HG02642 (cell line): ENCODE measurements around the gene HACD2.

Source experiments
- ATAC-seq: cut with Tn5 transposase; IDR thresholded peaks from one replicate; pipeline ENCODE4 v1.9.1; 2021; ENCODE audit warnings: mild to moderate bottlenecking; ENCODE audit not compliant: unreplicated experiment, poor library complexity

Gene HACD2

DNA sequence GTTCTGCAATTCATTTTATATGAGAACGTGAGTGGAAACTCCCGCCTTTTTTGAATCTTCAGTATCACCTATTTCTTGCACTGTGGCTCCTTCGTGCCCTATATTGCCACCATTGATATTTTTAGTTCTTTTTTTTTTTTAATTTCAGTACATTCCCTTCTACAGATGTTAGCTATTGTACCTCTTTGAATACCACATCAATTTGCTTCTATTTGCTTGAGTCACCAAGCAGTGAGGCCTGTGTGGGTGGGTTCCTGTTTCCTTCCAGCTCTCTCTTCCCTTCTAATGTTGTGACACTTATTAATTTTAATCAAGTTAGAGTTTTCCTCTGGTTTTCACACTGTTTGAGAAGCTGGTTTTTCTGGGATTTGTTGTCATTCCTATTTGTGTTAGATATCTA, 8.7 kb downstream of the HACD2 start:
- no peak for ATAC-seq

DNA sequence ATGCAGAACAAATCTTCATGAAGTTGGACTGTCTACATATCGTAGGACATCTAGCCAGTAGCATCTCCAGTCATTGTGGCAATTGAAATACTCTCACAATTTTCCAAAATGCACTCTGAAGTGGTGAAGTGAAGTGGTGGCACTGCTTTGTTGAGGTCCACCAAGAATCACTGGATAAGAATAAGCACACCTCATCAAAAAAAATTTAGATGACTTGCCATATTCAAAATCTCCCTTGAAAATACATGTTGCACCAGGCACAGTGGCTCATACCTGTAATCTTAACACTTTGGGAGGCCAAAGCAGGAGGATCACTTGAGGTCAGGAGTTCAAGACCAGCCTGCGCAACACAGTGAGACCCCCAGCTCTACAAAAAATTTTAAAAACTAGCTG, 12.9 kb downstream of the HACD2 start:
- ATAC-seq: no peak

DNA sequence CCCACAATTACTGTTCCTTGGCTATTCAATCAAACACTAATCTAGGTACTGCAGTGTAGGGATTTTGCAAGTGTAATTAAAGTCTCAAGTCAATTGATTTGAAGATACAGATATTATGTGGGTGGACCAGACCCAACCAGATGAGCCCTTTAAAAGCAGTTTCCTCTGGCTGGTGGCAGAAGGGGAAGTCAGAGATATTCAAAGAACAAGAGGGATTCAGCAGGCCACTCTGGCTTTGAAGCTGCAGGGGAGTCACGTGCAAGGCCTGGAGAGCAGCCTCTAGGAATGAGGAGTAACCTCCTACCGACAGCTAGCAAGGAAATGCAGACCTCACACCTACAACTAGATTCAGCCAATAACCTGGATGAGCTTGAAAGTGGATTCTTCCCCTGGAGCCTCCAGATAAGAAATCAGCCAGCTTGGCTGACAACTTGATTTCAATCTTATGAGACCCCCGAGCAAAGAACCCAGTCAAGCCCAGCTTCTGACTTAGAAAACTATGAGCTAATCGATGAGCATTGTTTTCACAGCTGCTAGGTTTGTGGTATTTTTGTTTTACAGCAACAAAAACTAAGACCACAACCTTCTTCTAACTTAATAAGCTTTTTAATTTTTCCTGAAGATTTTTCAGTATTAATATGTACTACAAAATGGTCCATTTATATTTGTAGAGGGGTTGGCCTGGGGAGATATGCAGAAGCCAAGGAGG, 13.4 kb downstream of the HACD2 start:
- ATAC-seq: no peak

DNA sequence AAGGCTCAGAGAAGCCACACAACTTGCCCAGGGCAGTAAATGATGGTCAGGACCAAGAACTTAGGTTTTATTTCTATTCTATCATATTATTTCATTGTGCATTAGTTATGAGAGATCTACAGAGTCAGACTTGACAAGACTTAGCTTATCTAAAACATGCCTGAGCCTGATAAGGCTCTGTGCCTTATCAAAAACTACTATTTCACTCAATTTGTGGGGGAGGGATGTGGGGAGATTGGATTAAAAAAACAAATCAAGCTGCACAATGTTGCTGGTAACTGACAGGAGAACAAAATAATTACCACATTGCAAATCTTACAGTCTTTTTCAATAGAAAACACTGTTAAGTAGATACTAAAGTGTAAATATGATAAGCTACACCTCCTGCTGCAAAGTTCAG, 16.0 kb downstream of the HACD2 start:
- no peak for ATAC-seq

- ATAC-seq: no peak
Observed at GRCh38 chr3:123568034-123568433, 16.8 kb downstream of the HACD2 start.

DNA sequence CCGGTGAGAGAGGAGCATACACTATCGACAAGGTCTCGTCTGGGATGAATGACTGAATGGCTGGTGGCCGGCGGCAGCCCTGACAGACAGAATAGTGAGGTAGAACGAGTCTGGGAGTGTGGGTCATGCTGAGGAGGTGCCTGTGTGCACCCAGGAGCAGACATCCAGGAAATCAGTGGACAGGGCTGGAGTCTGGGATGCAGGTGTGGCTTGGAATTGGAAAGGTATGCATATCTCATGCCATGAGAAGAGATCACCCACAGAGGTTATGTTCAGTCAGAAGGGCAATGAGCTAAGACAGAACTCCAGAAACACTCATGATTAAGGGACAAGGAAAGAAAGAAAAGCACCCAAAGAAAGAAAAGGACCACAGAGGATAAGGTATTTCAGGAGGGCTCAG, 20.8 kb downstream of the HACD2 start:
- no peak for ATAC-seq

- ATAC-seq: no peak
Observed at GRCh38 chr3:123562547-123562946, 22.3 kb downstream of the HACD2 start.

DNA sequence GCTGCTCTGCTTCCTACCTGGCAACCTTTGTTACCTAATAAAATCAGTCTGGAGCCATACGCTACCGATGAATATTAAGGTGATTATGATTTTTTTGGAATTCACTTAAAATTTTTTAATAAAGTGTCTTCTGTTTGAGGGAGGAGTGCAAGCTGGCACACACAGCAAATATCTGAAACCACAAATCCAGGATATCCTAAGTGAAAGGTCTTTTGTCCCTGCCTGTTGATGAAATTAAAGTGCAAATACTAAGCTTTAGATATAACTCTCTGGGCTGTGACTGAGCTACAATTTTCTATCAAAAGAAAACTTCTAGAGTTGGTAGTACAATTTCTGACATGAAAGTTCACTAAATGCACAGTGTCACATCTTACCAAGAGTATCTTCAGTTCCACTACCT, 23.7 kb downstream of the HACD2 start:
- no peak for ATAC-seq

DNA sequence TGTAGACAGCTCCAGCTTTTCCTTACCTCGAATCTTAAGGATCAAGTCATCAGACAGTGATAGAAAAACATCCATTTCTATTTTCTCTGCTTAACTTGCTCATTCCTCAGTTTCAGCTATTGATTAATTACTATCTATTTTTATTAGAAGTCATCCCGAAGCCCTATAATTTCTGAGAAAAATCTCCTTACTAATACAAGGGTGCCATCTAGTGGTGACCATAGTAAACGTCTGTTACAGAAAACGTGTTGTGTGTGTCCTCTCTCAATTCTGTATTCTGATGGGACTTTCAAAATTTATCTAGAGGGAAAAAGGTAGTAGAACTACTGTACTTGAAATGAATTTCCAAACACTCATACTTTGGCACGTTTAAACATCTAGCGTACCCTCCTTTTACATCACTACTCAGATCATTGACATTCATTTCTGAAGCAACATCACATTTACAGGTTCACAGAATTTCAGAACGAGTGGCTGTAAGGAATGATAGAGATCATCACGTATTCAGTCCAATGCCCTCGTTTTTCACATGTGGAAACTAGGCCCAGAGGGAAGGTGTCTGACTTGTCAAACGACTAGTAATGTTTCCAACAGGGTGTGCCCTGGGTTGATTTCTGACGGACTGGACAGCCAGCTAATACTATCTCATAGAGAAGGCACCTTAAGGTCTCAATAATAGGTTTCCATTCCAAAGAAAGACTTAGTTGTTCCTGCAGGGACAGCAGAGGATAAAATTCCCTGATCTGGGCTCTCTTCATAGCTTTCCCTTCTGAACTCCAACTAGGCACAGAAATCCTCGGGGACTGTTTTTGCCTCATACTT, 25.6 kb downstream of the HACD2 start:
- no peak for ATAC-seq

GRCh38 chr3:123553536-123553935, 31.3 kb downstream of the HACD2 start:
- ATAC-seq: no peak

GRCh38 chr3:123552768-123553167, 32.1 kb downstream of the HACD2 start:
- no peak for ATAC-seq

GRCh38 chr3:123552095-123552714, 32.6 kb downstream of the HACD2 start:
- no peak for ATAC-seq

DNA sequence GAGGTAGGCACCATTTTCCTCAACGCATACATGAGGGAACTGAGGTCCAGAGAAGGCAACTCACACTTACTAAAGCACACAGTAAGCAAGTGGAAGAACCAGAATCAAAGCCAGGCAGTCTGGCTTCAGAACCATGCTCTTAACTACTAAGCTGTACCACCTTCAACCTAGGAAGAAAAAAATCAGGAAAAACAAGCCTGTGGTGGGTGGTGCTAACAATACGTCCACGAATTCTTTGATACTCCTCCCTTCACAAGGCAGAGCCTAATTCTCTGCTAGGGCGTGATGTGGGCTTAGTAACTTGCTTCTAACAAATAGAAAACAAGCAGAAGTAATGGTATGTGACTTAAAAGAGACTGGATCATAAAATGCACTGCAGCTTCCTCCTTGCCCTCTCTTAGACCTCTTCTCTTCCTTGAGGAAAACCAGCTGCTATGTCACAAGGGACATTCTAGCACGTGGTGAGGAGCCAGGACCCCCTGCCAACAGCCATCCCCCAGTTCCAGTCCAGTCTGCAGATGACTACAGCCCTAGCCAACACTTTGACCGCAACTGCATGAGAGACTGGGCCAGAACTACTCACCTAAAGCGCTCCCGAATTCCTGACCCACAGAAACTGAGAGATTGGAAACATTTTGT, 36.9 kb downstream of the HACD2 start:
- ATAC-seq: no peak

GRCh38 chr3:123546133-123546755, 38.6 kb downstream of the HACD2 start:
- no peak for ATAC-seq

DNA sequence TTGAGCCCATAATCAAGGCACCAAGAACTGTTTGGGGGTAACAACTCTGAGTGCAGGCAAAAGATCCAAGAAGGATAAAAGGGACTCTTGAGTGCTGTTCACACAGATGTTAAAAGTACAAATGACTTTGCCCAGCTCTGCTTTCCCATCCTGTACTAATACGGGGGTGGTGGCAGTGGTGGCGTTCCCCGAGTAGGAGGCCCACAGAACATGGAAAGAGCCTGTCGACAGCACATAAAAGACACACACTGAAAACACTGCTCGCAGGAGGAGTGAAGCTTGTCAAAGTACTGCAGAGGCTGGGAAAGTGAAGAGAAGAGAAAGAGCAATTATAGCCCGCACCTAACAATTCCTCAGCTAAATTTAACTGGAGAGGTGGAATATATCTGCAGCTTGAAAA, 40.9 kb downstream of the HACD2 start:
- no peak for ATAC-seq

DNA sequence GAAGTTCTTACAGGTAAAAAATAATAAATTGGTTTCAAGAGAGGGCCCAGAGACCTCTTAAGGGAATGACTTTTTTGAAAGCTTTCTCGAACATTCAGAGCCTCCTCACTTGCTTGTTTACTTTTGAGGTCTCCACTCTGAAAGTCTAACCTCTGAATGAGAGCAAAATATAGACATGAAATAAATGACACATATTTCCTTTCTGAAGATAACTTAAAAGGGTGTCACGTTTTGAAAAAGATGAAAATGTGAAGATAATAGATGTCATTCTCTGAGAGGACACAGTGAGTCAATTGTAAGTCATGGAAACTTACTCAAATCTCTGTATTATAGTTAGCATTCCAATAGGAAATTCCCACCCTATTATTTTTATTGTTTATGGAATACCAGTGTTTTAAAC, 44.6 kb downstream of the HACD2 start:
- no peak for ATAC-seq

DNA sequence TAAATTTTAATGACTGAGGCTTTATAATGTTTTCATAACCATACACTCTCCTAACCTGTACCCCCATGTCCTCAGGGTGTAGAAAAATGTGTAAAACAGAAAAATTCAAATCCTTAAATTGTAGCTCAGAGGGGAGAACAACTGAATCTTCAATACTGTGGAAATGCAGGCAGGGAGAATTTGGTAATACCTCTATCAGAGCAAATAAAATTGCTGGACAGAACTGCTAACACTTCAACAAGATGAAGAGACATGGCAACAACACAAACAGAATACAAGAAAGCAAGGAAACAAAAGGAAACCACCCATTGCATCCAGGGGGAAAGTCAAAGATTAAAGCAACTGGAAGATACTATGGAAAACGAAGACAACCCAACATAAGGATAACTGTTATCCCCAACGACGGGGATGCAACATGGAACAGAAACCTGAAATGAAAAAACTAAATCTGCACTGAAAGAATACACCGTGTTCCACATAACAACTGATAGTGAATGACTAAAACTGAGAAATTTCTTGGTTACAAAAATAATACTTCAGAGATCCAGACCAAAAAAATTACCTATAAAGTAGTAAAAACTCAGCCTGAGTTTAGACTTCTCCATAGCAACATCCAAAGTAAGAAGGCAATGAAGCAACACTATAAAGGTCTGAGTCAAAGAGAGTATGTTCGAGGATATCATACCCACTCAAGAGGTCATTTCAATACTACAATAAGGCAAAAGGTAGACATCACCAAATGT, 48.5 kb downstream of the HACD2 start:
- ATAC-seq: no peak

DNA sequence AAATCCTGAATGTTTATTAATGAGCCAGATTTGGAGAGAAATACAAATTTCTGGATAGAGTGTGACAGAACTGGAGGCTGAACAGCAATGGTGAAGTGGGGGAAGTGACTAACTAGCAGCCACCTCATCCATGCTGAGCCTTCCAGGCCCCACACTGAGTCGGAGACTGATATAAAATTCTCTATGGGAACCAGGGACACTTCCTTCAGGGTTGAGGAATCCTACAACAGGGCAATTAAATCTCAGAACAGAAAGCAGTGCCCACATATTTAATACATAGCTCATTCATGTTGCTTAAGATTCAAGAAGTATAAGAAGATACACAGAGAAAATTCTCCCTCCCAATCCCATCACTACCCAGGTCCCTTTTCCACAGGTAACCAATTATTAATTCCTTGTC, 49.3 kb downstream of the HACD2 start:
- no peak for ATAC-seq

DNA sequence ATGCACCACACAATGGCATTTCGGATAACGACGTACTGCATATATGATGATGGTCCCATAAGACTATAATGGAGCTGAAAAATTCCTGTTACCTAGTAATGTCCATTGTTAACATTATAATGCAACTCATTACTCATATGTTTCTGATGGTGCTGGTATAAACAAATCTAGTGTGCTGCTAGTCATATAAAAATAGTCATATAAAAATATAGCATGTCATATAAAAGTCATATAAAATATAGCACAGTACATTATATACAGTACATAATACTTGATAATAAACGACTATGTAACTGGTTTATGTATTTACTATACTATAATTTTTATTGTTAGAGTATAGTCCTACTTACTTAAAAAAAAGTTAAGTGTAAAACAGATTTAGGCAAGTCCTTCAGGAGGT, 50.6 kb downstream of the HACD2 start:
- no peak for ATAC-seq
